Central memory CD4-positive, alpha-beta T cell (primary cell): Measurements from ENCODE around the gene NGDN.
"Not testable (repeated sequence)": the region's sequence is repeated elsewhere in the genome, so short reads cannot be mapped to it uniquely, and the experiment has no call there.

Experiments
- DNase-seq: peaks from one replicate; pipeline ENCODE4 v3.0.0; 2022

Gene NGDN

DNA sequence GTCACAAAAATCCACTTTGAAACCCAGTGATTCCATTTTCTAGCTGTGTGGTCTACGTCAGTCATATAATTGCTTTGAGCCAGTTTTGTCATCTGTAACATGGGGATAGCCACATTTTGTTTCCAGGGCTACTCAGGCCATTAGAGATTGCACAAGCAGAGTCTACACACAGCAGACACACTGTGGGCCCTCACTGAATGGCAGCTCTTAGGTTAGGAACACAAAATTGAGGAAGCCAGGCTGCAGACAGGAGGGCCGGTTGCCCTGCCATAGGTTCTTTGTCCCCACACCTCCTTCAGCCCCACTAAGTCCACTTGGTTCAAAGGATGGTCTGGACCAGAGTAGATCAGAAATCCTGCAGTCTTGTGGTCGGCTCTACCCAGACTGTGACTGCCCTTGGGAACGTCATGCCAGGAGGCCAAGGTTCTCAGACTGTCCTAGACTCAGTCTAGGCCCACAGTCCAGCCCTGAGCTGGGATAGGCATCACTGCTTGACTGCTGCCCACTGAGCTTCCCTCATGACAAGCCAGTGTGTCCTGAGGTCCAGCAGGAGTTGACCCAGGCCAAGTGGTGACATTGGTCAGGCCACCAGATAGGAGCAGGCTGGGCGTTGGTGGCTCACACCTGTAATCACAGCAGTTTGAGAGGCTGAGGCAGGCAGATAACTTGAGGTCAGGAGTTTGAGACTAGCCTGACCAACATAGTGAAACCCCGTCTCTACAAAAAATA is 30.2 kb upstream of the NGDN start:
- DNase-seq = no peak

DNA sequence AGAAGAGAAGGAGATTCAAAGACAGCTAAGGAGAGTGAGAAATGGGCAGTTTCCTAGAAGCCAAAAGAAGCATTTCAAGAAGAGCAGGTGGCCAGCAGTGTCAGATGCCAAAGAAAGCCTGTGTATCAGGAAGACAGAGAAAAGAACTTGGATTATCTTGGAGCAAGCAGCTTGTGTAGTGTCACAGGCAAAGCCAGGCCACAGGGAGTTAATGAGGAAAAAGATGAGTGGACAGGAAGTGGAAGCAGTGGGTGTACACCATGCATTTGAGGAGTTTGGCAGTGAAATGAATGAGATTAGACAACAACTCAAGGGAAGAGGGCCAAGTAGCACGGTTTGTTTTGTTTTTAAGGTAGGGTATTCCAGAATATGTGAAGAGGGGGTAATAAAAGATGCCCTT is 28.4 kb upstream of the NGDN start:
- no peak for DNase-seq

DNA sequence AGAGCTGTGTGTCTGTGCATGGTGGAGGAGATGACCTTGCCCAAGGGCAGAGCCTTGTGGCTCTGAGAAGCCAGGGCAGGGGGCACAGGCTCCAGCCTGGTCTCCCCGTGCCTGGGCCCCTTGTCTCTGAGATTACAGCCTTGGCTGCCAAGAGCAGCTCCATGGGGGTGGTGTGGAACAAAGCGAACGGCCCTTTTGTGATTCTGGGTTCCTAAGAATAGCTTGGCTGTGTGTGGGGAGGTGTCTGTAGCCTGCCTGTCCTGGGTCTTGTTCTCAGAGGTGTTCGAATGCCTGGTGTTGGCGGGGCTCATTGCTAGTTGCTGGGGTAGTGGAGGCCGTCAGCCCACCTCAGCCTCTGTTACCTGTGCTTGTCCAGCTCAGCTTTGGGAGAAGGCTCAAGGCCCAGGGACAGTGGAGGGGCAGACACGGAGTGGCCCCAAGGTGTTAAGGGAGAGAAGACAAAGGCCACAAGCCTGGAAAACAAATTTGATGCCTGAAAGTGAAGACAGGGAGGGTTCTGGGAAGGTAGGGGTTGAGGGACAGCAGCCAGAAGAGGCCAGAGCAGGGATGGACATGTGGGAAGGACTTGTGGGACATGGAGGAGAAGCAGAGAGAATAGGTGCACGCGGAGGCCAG is 26.7 kb upstream of the NGDN start:
- no peak for DNase-seq

DNA sequence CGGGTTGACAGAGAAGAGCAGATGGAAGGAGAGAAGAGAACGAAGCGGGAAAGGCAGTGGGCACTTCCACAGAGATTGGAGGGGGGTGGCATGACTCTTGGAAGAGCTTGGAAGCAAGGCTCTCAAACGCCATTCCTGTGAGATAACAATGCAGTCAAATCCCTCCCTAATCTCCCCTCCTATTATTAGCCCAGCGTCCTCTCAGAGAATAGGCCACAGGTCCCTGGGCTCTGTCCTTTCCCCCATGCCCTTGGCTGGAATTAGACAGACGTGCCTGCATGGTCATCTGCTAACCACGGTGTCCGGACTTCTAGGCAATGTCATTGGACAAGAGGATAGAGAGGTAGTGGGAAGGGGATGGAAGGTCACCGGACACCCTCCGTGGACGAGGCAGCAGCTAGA is 26.1 kb upstream of the NGDN start:
- DNase-seq = no peak

DNA sequence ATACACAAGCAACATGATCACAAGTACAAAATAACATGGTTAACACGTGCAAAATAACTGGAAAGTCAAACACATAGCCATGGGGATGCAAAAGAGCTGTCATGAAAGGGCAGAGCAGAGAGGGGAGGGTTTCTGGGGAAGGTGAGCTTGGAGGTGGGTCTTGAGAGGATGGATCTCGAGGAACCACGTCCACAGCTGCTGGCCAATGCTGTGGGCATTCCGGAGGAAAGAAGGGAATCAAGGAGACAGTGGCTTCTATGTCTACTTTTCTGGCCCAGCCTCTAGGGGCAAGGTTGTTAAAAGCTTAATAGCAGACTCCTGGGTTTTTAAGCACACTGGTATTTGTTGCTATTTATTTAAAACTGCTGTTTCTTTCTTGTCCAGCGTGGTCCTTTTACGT is 25.6 kb upstream of the NGDN start:
- DNase-seq = no peak

DNA sequence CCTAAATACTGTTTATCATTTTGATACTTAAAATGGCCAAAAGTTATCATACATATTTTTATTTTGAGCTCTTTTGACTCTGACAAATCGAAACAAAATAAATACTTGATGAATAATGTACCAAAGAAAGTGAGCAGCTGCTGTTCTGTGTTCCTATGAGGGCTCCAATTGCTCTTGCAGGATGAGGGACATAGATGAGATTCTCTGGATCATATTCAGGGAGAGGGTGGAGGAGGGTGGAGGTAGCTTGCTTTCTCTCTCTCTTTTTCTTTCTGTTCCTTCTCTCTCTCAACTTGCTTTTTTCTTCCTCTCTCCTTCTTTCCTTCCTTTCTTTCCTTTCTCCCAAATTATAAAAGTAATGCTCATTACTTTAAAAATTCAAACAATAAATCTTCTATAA is 25.2 kb upstream of the NGDN start:
- DNase-seq = no peak

DNA sequence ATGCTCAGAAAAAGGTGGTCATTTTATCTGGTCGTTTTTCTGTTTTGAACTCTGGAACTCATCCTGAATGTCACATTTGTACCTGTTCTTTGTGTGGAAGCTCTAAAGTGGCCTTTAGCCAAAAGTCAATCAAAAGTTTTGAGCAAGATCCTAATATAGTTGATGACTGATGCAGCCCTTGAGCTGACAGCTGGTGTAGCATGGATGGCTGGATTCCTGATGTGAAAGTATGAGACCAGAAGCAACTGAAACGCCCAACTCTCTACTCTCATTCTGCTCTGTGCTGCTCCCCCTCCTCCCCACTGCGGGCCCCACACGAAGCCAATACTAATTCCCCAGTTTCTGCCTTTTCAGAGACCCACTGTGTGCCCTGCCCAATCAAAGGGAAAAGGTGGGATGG is 23.7 kb upstream of the NGDN start:
- DNase-seq = no peak

DNA sequence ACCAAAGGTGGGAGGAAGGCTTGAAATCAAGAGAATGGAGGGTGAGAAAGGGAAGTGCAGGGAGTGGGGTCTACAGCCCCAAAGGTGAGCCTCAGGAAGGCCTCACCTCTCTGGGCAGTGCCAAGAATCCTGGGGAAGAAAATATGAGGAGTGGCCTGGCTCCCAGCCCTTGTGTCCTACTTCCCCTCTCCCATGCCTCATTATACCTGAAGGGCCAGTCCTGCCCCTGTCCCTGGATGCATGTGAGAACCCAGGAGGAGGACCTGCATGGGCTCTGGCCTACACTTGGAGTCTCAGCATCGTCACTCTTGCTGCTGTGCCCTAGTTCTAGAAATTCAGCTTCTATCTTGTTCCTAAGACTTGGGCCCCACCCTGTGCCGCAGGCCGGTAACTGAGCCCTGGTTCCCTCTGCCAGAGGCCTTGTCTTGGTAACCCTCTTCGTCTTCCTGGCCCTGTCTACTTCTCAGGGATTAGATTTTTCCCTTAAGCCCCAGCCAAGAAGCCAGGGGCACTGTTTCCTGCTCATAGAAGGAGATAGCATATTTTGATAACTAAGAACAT is 23.1 kb upstream of the NGDN start:
- DNase-seq = no peak

DNA sequence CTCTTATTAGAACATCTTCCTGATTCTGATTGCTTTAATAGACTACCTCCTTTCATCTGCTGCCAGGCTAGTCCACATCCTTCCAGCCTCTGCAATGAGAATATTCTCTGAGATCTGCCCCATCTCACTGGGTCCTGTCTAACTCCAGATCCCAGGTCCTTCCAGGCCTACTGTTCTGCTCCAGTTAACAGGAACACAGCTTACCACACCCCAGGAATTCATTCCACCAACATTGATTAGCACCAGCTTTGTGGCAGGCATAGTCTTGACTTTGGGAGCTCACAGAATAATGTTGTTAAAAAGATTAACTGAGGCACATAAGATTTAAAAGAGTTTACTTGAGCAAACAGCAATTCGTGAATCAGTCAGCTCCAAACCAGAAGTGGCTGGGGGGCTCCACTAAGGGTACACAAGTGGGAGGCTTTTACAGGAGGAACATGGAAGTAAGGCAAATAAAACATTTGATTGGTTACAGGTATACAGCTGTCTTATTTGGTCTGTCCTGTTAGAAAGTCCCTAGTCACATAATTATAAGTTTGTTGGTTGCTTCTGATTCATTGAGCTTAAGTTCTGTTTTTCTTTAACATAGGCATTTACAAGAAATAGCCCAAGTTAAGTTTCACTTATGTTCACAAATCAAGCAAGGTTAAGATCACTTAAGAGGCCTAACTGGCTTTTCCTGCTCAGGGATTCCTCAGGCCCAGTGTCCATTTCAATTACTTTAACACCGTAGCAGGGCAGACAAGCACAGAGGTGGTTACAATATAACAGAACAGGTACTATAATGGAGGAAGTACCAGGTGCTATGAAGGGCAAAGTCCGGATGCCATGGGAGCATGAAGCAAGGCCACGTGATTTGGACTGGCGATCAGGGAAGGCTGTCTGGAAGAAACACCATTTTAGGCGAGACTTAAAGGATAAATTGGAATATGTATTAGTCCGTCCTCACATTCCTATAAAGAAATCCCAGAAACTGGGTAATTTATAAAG is 21.8 kb upstream of the NGDN start:
- no peak for DNase-seq

DNA sequence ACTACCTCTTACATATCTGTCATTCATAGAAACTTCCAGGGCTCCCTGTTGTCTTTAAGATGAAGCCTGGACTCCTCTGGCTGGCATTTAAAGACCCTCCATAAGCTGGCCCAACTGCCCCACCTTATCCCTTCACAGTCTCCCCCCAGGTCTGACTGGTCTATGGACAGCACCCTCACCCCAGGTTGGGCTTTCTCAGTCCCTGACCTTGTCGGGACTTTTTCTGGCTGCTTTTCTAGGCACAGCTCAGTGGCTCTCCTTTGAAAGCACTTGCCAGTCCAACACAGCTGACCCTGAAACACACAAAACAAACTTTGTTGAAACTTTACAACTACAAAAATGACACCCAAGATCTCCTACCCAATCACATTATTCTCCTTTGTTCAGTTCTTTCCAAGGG is 20.2 kb upstream of the NGDN start:
- no peak for DNase-seq

DNA sequence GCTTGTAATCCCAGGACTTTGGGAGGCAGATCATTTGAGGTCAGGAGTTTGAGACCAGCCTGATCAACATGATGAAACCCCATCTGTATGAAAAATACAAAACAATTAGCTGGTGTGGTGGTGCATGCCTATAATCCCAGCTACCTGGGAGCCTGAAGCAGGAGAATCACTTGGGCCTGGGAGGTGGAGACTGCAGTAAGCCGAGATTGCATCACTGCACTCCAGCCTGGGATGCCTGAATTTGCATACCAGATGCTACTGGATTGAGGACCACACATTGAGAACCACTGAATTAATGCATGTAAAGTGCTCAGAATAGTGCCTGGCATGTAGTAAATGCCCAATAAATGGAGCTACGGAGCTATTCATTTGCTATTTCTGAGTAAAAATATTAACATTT is 19.1 kb upstream of the NGDN start:
- no peak for DNase-seq

DNA sequence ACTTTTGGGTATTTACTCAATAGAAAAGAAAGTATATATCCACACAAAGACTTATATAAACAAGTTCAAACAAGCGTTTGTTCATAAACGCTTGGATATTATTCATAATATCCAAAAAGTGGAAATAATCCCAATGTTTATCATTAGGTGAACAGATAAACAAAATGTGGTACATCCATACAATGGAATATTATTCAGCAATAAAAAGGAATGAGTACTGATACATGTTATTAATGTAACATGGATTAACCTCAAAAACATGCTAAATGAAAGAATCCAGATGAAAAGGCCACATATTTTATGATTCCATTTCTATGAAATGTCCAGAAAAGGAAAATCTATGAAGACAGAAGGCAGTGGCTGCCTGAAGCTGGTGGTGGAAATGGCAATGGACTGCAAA is 17.3 kb upstream of the NGDN start:
- no peak for DNase-seq

DNA sequence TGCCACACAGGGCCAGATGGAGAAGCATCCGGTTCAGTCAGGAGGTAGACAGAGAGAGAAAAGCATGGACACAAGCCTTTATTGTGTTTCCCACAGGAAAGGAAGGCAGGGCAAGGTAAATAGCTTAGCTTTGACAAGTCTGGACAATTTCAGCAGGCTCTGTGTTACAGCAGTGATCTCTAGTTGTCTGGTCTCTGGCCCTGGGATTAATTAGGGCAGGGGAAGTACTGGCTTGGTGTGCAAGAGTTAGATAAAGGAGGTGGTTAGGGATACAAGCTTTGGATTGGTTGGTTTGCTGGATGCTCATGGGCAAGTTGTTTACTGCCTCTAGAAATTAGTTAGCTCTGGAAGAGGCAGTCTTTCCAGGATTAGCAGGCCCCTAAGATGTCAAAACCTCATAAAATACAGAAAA is 15.1 kb upstream of the NGDN start:
- no peak for DNase-seq

DNA sequence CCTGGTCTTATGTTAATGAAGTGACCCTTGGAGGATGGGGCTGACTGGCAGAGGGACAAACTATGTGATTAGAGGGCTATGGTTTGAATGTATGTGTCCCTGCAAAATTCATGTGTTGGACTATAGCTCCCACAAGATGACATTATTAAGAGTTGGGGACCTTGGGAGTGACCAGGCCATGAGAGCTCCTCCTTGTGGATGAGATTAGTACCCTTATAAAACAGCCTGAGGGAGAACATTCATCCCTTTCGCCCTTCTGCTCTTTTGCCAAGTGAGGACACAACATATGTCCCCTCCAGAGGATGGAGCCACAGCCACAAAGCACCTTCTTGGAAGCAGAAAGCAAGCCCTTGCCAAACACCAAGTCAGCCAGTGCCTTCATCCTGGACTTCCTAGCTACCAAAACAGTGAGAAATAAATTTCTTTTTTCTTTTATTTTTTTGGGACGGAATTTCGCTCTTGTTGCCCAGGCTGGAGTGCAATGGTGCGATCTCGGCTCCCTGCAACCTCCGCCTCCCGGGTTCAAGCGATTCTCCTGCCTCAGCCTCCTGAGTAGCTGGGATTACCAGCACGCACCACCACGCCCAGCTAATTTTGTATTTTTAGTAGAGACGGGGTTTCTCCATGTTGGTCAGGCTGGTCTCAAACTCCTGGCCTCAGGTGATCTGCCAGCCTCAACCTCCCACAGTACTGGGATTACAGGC is 12.5 kb upstream of the NGDN start:
- not testable (repeated sequence) for DNase-seq

DNA sequence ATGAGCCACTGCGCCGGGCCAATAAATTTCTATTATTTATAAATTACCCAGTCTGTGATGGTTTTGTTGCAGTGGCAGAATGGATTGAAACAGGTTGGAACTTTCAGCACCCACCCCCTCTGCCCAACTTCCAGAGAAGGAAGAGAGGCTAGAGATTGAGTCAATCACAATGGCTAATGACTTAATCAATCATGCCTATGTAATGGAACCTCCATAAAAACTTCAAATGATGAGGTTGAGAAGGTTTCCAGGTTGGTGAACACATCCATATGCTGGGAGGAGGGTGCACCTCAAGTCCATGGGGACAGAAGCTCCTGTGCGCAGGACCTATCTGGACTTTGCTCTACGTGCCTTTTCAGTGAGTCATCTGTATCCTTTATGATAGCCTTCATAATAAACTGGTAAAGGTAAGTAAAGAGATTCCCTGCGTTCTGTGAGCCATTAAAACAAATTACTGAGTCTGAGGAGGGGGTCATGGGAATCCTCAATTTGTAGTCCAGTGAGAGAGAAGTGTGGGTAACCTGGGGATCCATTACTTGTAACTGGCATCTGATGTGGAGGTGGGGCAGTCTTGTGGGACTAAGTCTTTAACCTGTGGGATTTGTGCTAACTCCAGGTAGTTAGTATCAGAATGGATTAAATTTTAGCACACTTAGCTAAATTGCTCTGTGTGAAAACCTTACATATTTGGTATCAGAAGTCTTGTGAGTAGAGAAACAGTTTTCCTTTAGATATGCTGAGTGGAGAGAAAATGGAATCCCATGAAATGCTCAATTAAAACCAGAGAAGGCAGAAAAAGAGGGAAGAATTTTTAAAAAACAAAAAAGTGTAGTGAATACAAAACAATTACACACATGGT is 11.7 kb upstream of the NGDN start:
- DNase-seq = no peak

DNA sequence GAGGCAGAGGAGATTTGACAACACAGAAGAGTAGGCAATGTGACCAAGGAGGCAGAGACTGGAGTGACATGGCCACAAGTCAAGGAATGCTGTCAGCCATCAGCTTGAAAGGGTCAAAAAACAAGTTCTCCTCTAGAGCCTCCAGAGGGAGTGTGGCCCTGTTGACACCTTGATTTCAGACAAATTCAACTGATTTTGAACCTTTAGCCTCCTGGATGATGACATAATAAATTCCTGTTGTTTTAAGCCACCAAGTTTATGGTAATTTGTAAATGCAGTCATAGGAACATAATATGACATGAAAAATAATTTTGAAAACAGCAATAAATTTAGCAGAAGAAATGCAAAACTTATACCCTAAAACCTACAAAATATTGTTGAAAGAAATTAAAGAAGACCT is 8.5 kb upstream of the NGDN start:
- no peak for DNase-seq

DNA sequence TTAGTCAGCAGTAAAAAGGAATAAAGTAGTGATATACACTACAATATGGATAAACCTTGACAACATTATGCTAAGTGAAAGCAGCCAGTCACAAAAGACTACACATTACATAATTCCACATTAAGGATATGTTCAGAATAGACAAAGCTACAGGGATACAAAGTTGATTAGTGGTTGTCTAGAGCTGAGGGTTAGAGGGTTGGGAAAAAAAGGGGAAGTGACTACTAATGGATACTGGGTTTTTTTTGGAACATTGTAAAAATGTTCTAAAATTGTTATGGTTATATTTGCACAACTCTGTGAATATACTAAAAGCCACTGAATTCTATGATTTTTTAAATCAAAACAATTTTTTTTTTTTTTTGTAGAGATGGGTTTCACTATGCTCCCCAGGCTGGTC is 4.8 kb upstream of the NGDN start:
- DNase-seq = no peak

DNA sequence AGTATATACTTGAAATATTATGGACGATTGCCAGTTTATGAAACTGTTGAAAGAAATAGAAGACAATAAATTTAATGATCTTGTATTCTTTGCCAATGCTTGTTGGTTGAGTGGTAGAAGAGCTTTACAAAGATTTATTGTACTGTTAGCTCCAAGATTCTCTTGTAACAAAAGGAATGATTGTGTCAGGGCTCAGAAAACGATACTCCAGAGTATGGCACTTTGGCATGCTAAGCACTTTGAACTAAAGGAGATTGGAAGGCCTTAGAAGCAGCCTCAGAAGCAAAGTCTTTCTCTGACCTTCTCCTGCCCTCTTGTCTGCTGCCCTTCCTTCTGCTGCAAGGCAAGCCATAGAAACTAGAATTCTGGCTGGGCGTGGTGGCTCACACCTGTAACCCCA is 4.2 kb upstream of the NGDN start:
- DNase-seq = no peak

DNA sequence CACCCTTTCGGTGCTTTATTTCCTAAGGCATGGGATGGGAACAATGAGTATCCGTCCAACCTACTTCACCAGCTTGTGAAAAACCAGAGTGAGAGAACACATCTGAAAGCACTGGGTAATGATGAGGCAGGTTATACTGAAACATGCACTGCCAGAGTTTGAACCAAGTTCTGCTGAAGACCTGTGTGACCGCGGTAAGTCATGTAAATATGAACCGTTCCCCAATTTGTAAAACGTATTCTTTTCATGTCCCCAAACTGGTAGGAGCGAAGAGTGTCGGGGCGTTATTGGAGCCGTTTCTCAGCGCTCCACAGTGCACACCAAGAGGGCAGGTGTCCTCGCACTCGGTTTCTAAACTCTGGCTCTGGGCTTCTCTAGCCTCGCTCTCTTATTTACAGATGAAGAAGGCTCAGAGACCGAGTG is 788 bp upstream of the NGDN start:
- no peak for DNase-seq

DNA sequence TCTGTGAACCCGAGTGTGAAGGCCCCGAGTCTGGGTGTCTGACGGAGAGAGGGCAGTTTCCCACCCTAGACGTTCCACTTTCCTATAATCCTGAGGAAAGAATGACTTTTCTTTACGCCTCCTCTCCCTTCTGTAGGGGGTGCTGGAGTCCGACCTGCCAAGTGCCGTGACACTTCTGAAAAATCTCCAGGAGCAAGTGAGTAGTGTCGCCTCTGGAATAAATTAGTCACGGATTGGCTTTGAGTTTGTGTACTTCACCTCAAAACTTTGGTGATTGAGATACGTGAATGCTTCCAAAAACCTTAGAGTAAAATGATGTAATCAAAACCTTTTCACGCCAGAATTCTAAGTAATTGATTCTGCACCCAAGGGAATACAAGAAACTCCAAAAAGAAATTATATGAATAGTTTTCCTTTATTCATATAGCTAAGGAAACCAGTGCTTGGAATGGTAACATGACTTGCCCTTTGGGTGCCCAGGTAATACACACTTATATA is 452 bp downstream of the NGDN start:
- DNase-seq = no peak

DNA sequence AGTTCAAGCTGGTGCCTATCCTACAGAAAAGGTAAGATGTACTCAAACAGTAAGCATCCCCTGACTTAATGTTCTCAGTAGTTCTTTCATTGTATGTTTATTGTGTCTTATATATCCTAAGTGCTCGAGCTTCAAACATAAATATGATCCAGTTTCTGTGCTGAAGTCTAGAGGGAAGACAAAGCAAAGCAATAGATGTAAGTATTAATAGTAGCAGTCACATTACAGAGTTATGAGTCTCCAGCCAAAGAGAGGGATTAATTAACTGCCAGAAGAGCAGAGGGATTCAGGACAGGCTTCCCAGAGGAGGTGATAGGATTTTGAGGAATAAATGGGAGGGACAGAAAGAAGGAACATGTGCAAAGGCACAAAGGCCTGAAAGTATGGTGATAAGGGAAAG is 1.4 kb downstream of the NGDN start:
- no peak for DNase-seq
